HepG2 (cell line): ENCODE measurements around the gene THEMIS. TPM values are rescaled to one million over a fixed set of nuclear protein-coding genes. Genes with fewer than 3 reads are reported as not detected.

Experiments used
- ATAC-seq: fragments of 200-7000 bp; cut with Tn5 transposase; 3 replicates; pipeline ENCODE4 v1.9.1; 2020; ENCODE audit warnings: mild to moderate bottlenecking, moderate library complexity
- BruUV-seq: library from RNA; stranded (reverse); fragments of 400-500 nt; replicated peaks from 2 replicates; lab custom pipeline; 2021; lab: Mats Ljungman, UMichigan
- CTCF ChIA-PET: fragments of 300-600 bp; formaldehyde crosslinking; extraction: SDS; loops from one replicate; lab custom pipeline; 2021; ENCODE audit warnings: low total read pairs, inconsistent platforms, low intra/inter-chr PET ratio; lab: Yijun Ruan, JAX
- POLR2A ChIA-PET: fragments of 350-600 bp; sonication (Branson Sonifier 250); formaldehyde crosslinking; loops from one replicate; lab custom pipeline; 2020; ENCODE audit warnings: antibody characterized with exemption, inconsistent platforms; lab: Yijun Ruan, JAX
- DNase-seq: peaks from one replicate; pipeline ENCODE4 v3.0.0-alpha.2; 2015; ENCODE audit warnings: low spot score
- FAIRE-seq: peaks from 3 replicates; lab custom pipeline; 2011; peaks lifted over from hg19 to GRCh38; lab: Jason Lieb, UNC
- H2AFZ ChIP-seq: one replicate; pipeline ENCODE4 v1.6.1; 2011; ENCODE audit warnings: low read length, inconsistent platforms
- H3K27ac ChIP-seq: fragments of 300-600 bp; 3 replicates; pipeline ENCODE4 v1.8.0; 2011; ENCODE audit warnings: mixed run types, mild to moderate bottlenecking, mixed read lengths, low read length, inconsistent platforms; ENCODE audit not compliant: insufficient read depth; ENCODE audit errors: extremely low read length
- H3K27me3 ChIP-seq, 2 experiments: fragments of 200-600 bp in 1 of 2; 2 replicates in 1 of 2; 3 replicates in 1 of 2; pipeline versions ENCODE4 v1.6.0 to v1.8.0; 2011; ENCODE audit warnings: low read length in 2 of 2, mild to moderate bottlenecking in 2 of 2, moderate library complexity in 2 of 2, inconsistent platforms in 1 of 2; ENCODE audit not compliant: insufficient read depth in 2 of 2, control insufficient read depth in 1 of 2
- H3K36me3 ChIP-seq, 2 experiments: fragments of 200-600 bp in 1 of 2; replicated peaks in 1 of 2; 2 replicates in 1 of 2; 3 replicates in 1 of 2; pipeline versions ENCODE4 v1.5.1 to v1.8.0; 2011; ENCODE audit warnings: low read length in 2 of 2, inconsistent platforms in 1 of 2; ENCODE audit not compliant: insufficient read depth in 2 of 2, control insufficient read depth in 1 of 2
- H3K4me1 ChIP-seq: 2 replicates; pipeline ENCODE4 v1.5.1; 2012; ENCODE audit warnings: low read length, inconsistent platforms; ENCODE audit not compliant: insufficient read depth
- H3K4me2 ChIP-seq: 2 replicates; pipeline ENCODE4 v1.6.0; 2011; ENCODE audit warnings: low read depth, low read length, inconsistent platforms
- H3K4me3 ChIP-seq, 3 experiments: fragments of 200-600 bp in 1 of 3; sonication (generic), shearing (Covaris generic) in 1 of 3; replicated peaks in 1 of 3; 2 replicates each; pipeline ENCODE4 v1.5.1; 2011 to 2016; ENCODE audit warnings: low read length in 3 of 3, inconsistent platforms in 2 of 3, low read depth in 2 of 3, mild to moderate bottlenecking in 2 of 3, control low read depth in 1 of 3, mixed read lengths in 1 of 3; ENCODE audit not compliant: insufficient read depth in 1 of 3
- H3K79me2 ChIP-seq: one replicate; pipeline ENCODE4 v1.6.1; 2011; ENCODE audit warnings: low read length, inconsistent platforms; ENCODE audit not compliant: insufficient read depth
- H3K9ac ChIP-seq: 2 replicates; pipeline ENCODE4 v1.6.0; 2011; ENCODE audit warnings: mild to moderate bottlenecking, low read depth, low read length, inconsistent platforms; ENCODE audit not compliant: insufficient read depth
- H3K9me3 ChIP-seq: 2 replicates; pipeline ENCODE4 v1.5.1; 2012; ENCODE audit warnings: mild to moderate bottlenecking, low read length
- H4K20me1 ChIP-seq: 2 replicates; pipeline ENCODE4 v1.6.0; 2011; ENCODE audit warnings: inconsistent platforms, mild to moderate bottlenecking, low read length, moderate library complexity; ENCODE audit not compliant: insufficient read depth
- BCLAF1 ChIP-seq: fragments of 450-650 bp; IDR thresholded peaks from 2 replicates; pipeline ENCODE4 v1.6.1; 2017; ENCODE audit warnings: mild to moderate bottlenecking
- HNRNPUL1 ChIP-seq: fragments of 200-400 bp; formaldehyde crosslinking; IDR thresholded peaks from 2 replicates; pipeline ENCODE4 v1.6.1; 2017; ENCODE audit warnings: low read depth, mild to moderate bottlenecking, low read length, moderate library complexity
- MAFK ChIP-seq, 2 experiments: IDR thresholded peaks in 1 of 2; conservative IDR thresholded peaks in 1 of 2; 2 replicates each; pipeline ENCODE4 v1.6.1; 2011; ENCODE audit warnings: improper control_type of control experiment in 2 of 2, low read length in 2 of 2
- RELA ChIP-seq: sonication (generic); formaldehyde crosslinking; IDR thresholded peaks from 2 replicates; pipeline ENCODE4 v1.4.0; 2020; ENCODE audit warnings: missing genetic modification reagents
- SPEN ChIP-seq: sonication (generic); formaldehyde crosslinking; IDR thresholded peaks from 2 replicates; pipeline ENCODE4 v1.5.1; 2020; ENCODE audit warnings: low read depth, mild to moderate bottlenecking, missing genetic modification reagents
- ZBTB44 ChIP-seq: sonication (generic); formaldehyde crosslinking; IDR thresholded peaks from 2 replicates; pipeline ENCODE4 v1.4.0; 2020; ENCODE audit warnings: missing genetic modification reagents
- ZNF317 ChIP-seq: sonication (generic); formaldehyde crosslinking; IDR thresholded peaks from 2 replicates; pipeline ENCODE4 v1.5.0; 2020; ENCODE audit warnings: mild to moderate bottlenecking, missing genetic modification reagents
- WGBS: methylation state at CpG from one replicate; pipeline ENCODE4 v1.1.6; 2017; ENCODE audit warnings: low lambda C conversion rate; 5-methylcytosine and 5-hydroxymethylcytosine counted together
- in situ Hi-C: cut with HindIII; loops from 2 replicates; pipeline ENCODE4 v1.10.0; 2017; ENCODE audit warnings: low pct_unique_long_range_greater_than_20kb; ENCODE audit not compliant: extremely low pct_ligation_motif_present
- intact Hi-C: fragments of 100-400 bp; cut with micrococcal nuclease; formaldehyde crosslinking; loops from one replicate; pipeline ENCODE4 v1.10.0; 2022; ENCODE audit not compliant: unreplicated experiment
- polyA plus RNA-seq, 8 experiments: library from polyadenylated mRNA; depleted of rRNA in 3 of 8; stranded (reverse) in 7 of 8; unstranded in 1 of 8; fragments of >200 nt; fragmentation: Illumina TruSeq in 4 of 8; extraction: Trizol in 4 of 8; gene quantifications; 2 replicates each; pipeline versions ENCODE4 v1.2.1 to v1.2.3, GENCODE V29; 2011 to 2016; ENCODE audit warnings: low read depth in 4 of 8, missing spikeins in 1 of 8, mixed read lengths in 1 of 8; ENCODE audit not compliant: insufficient read depth in 1 of 8
- total RNA-seq, 5 experiments: library from RNA; depleted of rRNA; stranded (reverse); fragments of >200 nt; fragmentation: Illumina TruSeq; extraction: Trizol; gene quantifications; 2 replicates each; pipeline ENCODE4 v1.2.3, GENCODE V29; 2016; ENCODE audit warnings: low read depth in 1 of 5

The THEMIS gene
- total and polyA plus RNA-seq, 2 of the 13 experiments (the other 11 are each of a cell fraction or from before 2014, with no cell fraction given) = not detected

- intact Hi-C loops = no loop called here
- CTCF ChIA-PET = no interaction called here
- no peaks in the 10 kb centered on the region for H3K4me1 ChIP-seq
- H3K79me2 ChIP-seq = no peaks in the 10 kb centered on the region
- WGBS = 0% methylated on average over 2 of the region's 2 CpGs
- TF ChIP-seq BCLAF1 = no peak
- no peak for TF ChIP-seq RELA (CRISPR knock-in tag)
- TF ChIP-seq HNRNPUL1 = no peak
- TF ChIP-seq SPEN (CRISPR knock-in tag) = no peak
- no peak for TF ChIP-seq ZNF317 (CRISPR knock-in tag)
- no TSS peak for BruUV-seq
- no peak for ATAC-seq
- no peaks in the 10 kb centered on the region for H3K27me3 ChIP-seq
- no peaks in the 10 kb centered on the region for H3K9me3 ChIP-seq
- FAIRE-seq = no peak
- no peaks in the 10 kb centered on the region for H3K36me3 ChIP-seq
- in situ Hi-C loops = no loop called here
- no peak overlapping the region for H3K9ac ChIP-seq
- H3K4me3 ChIP-seq = no peak overlapping the region
- H3K4me2 ChIP-seq = no peak overlapping the region
- no peak overlapping the region for H3K27ac ChIP-seq
- no peak for DNase-seq
- H4K20me1 ChIP-seq = no peaks in the 10 kb centered on the region
- H2AFZ ChIP-seq = no peak overlapping the region
- POLR2A ChIA-PET = no interaction called here
These were observed 152.6 kb downstream of the THEMIS start for GRCh38 chr6:127748290-127748689.

GRCh38 chr6:127738423-127738822 is 162.4 kb downstream of the THEMIS start:
- ChIA-PET CTCF (interaction anchor here (4.5 kb wide), 1 partner anchor 993 kb away, joined by 42 read pairs; no protein-coding TSS in a partner anchor), POLR2A (no interaction called here)
- Histone ChIP-seq H2AFZ (no peak overlapping the region), H3K27me3 (0 out of 5 replicates have a peak, but pooled peaks cover 0 to 5% of the 10 kb centered on the region in 2 experiments), H3K4me1 (no peaks in the 10 kb centered on the region), H3K79me2 (no peaks in the 10 kb centered on the region), H3K4me2 (no peak overlapping the region), H3K4me3 (no peak overlapping the region), H3K27ac (no peak overlapping the region), H3K9ac (no peak overlapping the region), H4K20me1 (no peaks in the 10 kb centered on the region), H3K36me3 (no peaks in the 10 kb centered on the region), H3K9me3 (no peaks in the 10 kb centered on the region)
- DNase-seq (peak; percentile 7), ATAC-seq (no peak), FAIRE-seq (no peak)
- 2% methylated on average over 3 of the region's 3 CpGs for WGBS
- BruUV-seq = no TSS peak
- intact Hi-C loops (loop anchor here (2.0 to 5.0 kb wide), 3 partner anchors 589 to 1632 kb away; partner anchors contain the start of gene PTPRK), in situ Hi-C loops (loop anchor here (5.0 kb wide), 1 partner anchor 994 kb away; no protein-coding TSS in a partner anchor)
- TF ChIP-seq ZBTB44 = no peak
- 0 out of 4 replicates have a peak, but pooled peaks of 1 of the 2 experiments have one; percentile 5 for TF ChIP-seq MAFK (conservative IDR thresholded peaks at IDR 0.05 in 1 of 2, IDR thresholded peaks at IDR 0.05 in 1 of 2; ENCODE audit: low read length in 2 of 2)
